SK-N-SH (cell line): ENCODE measurements around the gene FNDC3B.

ENCODE experiments used
- CTCF ChIP-seq: fragments of 200-600 bp; sonication (generic); IDR thresholded peaks from 2 replicates; pipeline ENCODE4 v1.6.1; 2017; ENCODE audit warnings: antibody characterized with exemption, mild to moderate bottlenecking, moderate library complexity
- ELF1 ChIP-seq: IDR thresholded peaks from 2 replicates; pipeline ENCODE4 v1.4.0; 2012
- FOXJ3 ChIP-seq: sonication (generic); formaldehyde crosslinking; IDR thresholded peaks from 2 replicates; pipeline ENCODE4 v1.5.1; 2020; ENCODE audit warnings: mild to moderate bottlenecking, missing genetic modification reagents
- JUND ChIP-seq: IDR thresholded peaks from 2 replicates; pipeline ENCODE4 v1.4.0; 2012

GRCh38 chr3:172033396-172033795 is 6.0 kb upstream of the FNDC3B start:
- TF ChIP-seq CTCF (no peak), ELF1 (no peak), FOXJ3 (CRISPR knock-in tag) (no peak), JUND (no peak)
